Measurements from ENCODE around the gene LRP10. TPM values are rescaled to one million over a fixed set of nuclear protein-coding genes. Genes with fewer than 3 reads are reported as not detected.

Gene LRP10
- total RNA-seq, 1 donor from 2014 or later, result 59.4 TPM

- DNase-seq, result no peak
Observed at GRCh38 chr14:22865424-22866405, 5.8 kb upstream of the LRP10 start.

GRCh38 chr14:22866874-22867273 lies 4.7 kb upstream of the LRP10 start:
- no peak for DNase-seq

GRCh38 chr14:22870811-22871223 lies 723 bp upstream of the LRP10 start:
- DNase-seq, result no peak

GRCh38 chr14:22872033-22872832 lies 693 bp downstream of the LRP10 start:
- DNase-seq, result peak; percentile 88

GRCh38 chr14:22872833-22873520 lies 1.4 kb downstream of the LRP10 start:
- no peak for DNase-seq

- no peak for DNase-seq
Observed at GRCh38 chr14:22875003-22875747, 3.6 kb downstream of the LRP10 start.

GRCh38 chr14:22875748-22876319 lies 4.3 kb downstream of the LRP10 start:
- no peak for DNase-seq

GRCh38 chr14:22877000-22877501 lies 5.5 kb downstream of the LRP10 start:
- no peak for DNase-seq

GRCh38 chr14:22878271-22879246 lies 7.0 kb downstream of the LRP10 start:
- no peak for DNase-seq

- DNase-seq, result no peak
Observed at GRCh38 chr14:22882064-22882463, 10.5 kb downstream of the LRP10 start.

- peak; percentile 59 for DNase-seq
Observed at GRCh38 chr14:22882529-22883172, 11.1 kb downstream of the LRP10 start.

GRCh38 chr14:22883173-22883976 lies 11.8 kb downstream of the LRP10 start, which contains the start of gene REM2:
Gene REM2, plus strand, starts transcription at chr14:22883222. Its CDS starts 66 bp downstream, at chr14:22883288.
- no peak for DNase-seq

- no peak for DNase-seq
Observed at GRCh38 chr14:22884076-22884737, 12.7 kb downstream of the LRP10 start.

GRCh38 chr14:22884738-22885523 lies 13.4 kb downstream of the LRP10 start:
- no peak for DNase-seq

- no peak for DNase-seq
Observed at GRCh38 chr14:22885975-22886374, 14.4 kb downstream of the LRP10 start.

- peak; percentile 62 for DNase-seq
Observed at GRCh38 chr14:22886500-22887259, 15.1 kb downstream of the LRP10 start.

All from dermis blood vessel endothelial cell (primary cell).